GM19324 (cell line): ENCODE measurements around the gene SLC9A7.
"Not testable (repeated sequence)": the region's sequence is repeated elsewhere in the genome, so short reads cannot be mapped to it uniquely, and the experiment has no call there.

Experiments
- ATAC-seq: cut with Tn5 transposase; IDR thresholded peaks from one replicate; pipeline ENCODE4 v1.9.1; 2021; ENCODE audit warnings: mild to moderate bottlenecking, moderate library complexity; ENCODE audit not compliant: unreplicated experiment, low FRiP score

The SLC9A7 gene

GRCh38 chrX:46755671-46756070 lies 3.2 kb downstream of the SLC9A7 start:
- ATAC-seq, result no peak

GRCh38 chrX:46754586-46755061 lies 4.3 kb downstream of the SLC9A7 start:
- no peak for ATAC-seq

DNA sequence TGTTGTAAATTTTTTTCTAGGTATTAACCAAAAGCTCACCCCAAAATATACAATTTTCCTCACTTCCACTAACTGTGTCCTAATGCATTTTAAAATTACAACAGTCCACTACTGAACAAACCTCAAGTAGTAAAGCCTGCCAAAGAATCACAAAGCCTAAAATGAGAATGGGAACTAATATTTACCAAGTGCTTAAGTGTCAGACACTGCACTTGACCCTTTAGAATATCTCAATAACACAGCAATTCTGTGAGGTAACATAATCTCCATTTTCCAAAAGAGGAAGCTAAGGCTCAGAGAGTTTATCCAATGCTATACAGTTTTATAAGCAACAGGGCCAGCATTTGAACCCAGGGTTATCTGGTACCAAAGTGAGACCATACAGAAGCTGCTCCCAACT lies 4.9 kb downstream of the SLC9A7 start:
- ATAC-seq, result no peak

GRCh38 chrX:46750889-46751288 lies 8.0 kb downstream of the SLC9A7 start:
- no peak for ATAC-seq

- no peak for ATAC-seq
Observed at GRCh38 chrX:46744009-46744408, 14.9 kb downstream of the SLC9A7 start.

DNA sequence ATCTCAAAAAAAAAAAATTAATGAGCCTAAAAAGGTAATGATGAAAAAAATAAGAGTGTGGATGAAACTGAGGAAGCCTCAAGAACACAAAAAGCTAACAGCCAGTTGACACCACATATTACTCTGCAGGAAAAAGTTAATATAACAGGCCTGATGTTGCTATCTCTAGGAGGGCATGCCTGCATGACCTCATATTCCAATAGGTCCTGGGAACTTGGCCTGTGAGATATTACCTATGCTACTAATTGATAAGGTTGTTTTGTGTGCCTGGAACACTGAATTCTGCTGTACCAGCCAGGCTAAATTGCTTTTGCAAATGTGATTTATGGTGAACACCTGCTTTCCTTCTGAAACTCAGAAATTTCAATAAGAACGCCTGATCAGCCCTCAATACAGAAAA lies 15.9 kb downstream of the SLC9A7 start:
- ATAC-seq, result no peak

DNA sequence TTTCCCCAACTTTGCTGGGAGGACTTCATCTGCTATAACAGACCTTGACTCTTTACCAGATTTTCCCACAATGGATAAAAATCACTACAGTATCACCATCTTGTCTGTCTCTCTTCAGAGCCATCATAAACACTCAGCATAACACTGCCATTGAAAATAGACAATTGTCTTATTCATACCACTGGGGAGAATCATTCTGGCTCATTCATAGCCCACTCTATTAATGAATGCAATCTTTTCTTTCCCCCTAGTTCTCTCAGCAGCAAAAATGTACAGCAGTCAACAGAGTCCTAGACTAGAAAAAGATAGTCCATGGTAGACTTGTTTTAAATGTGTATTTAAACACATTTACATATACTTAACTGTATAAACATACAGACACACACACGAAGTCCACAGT lies 19.2 kb downstream of the SLC9A7 start:
- no peak for ATAC-seq

- ATAC-seq, result no peak
Observed at GRCh38 chrX:46737462-46737861, 21.5 kb downstream of the SLC9A7 start.

GRCh38 chrX:46737041-46737440 lies 21.9 kb downstream of the SLC9A7 start:
- no peak for ATAC-seq

DNA sequence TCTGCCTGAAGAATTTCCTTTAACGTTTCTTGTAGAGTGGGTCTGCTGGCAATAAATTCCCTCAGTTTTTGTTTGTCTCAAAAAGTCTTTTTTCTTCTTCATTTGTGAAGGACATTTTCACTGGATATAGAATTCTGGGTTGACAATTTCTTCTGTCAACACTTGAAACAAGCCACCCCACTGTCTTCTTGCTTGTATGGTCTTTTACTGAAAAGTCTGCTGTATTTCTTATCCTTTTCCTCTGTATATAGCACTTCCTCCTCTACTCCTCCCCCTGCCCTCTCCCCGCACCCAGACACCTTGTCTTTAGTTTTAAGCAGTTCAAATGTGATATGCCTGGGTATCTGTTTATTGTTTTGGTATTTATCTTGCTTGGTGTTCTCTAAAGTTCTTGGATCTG lies 23.3 kb downstream of the SLC9A7 start:
- ATAC-seq, result no peak

GRCh38 chrX:46733226-46733625 lies 25.7 kb downstream of the SLC9A7 start:
- ATAC-seq, result no peak

DNA sequence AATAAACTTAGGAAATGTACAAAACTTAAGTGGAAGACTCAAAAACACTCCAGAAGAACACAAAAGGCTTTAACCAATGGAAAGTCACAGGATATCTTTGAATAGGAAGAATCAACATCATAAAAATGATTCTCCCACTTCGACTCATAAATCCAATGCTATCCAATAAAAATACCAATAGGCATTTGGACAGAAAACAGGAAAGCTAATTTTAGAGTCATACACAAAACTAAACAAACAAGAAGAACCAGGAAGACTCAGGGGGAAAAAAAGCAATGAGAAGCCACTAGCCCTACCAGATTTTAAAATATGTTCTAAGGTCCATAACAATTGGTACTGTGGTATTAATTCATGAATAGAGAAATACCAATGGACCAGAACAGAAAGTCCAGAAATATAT lies 28.2 kb downstream of the SLC9A7 start:
- ATAC-seq, result no peak

GRCh38 chrX:46727441-46727840 lies 31.5 kb downstream of the SLC9A7 start:
- ATAC-seq, result no peak

- ATAC-seq, result not testable (repeated sequence)
Observed at GRCh38 chrX:46723569-46723927, 35.4 kb downstream of the SLC9A7 start.

DNA sequence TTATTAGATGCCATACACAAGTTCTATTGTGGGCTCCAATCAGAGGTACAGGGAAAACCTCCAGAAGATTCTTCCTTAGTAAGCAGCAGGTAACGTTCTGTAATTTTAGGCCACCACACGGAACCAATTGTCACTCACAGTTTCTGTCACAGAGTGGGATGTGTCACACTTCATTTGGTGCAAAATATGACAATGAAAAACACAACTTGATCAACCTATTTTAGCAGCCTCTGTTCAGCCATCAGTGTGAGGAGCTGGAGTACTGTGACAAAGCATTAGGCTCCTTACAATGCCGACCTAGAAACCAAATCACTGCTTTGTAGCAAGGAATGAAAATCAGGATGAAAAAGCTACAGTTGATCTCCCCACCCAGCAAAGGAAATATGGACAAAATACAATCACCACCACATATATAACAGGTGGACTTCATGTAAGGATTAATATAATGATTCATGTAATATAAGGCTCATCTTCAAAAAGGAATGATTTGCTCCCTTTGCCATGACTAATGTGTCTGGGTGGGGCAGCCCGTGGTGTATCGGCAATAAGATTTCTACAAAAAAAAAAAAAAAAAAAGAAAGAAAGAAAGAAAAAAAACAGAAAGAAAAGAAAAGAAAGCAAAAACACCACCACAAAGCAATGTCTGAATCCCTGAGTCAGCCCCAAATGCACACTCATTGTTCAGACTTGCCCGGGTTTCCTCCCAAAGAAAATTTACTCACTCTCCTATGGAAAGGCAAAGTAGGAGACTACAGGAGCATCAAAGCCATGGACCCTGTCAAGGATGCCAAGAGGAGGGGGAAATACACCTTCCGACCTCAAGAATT lies 36.0 kb downstream of the SLC9A7 start:
- ATAC-seq, result no peak

DNA sequence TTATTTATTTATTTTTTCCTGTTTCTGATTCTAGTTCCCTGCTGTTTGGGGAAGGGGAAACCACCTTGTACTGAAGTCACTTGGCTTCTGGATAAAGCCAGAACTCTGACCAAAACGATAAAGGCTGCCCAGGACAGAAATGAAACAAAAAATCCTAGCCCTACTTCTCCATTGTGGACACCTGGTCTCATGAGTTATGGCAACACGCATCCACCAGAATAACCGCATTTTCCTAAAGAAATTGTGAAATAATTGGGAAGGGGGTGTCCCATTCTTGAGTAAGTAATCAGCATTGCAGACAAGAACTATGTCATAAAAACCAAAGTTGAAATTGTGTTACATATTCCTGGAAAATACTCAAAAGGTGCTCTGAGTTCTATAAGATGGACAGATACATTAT lies 42.1 kb downstream of the SLC9A7 start:
- no peak for ATAC-seq

GRCh38 chrX:46715997-46716396 lies 42.9 kb downstream of the SLC9A7 start:
- ATAC-seq, result no peak

GRCh38 chrX:46715530-46715929 lies 43.4 kb downstream of the SLC9A7 start:
- no peak for ATAC-seq

GRCh38 chrX:46713672-46714490 lies 45.0 kb downstream of the SLC9A7 start:
- peak; percentile 54 for ATAC-seq

GRCh38 chrX:46712764-46713163 lies 46.2 kb downstream of the SLC9A7 start:
- ATAC-seq, result no peak

GRCh38 chrX:46710927-46711623 lies 47.8 kb downstream of the SLC9A7 start:
- ATAC-seq, result no peak
